ENCODE results near the gene CHRND.

- TF ChIP-seq PREB (CRISPR knock-in tag; IDR thresholded peaks at IDR 0.05; ENCODE audit: borderline replicate concordance) (no peak), CTCF (IDR thresholded peaks at IDR 0.05) (no peak), CBFB (CRISPR knock-in tag; IDR thresholded peaks at IDR 0.05; ENCODE audit: low read depth) (no peak), ZNF121 (CRISPR knock-in tag; IDR thresholded peaks at IDR 0.05) (no peak), AFF4 (CRISPR knock-in tag; IDR thresholded peaks at IDR 0.05; ENCODE audit: borderline replicate concordance) (no peak), MLX (CRISPR knock-in tag; IDR thresholded peaks at IDR 0.05) (no peak), NFE2L1 (CRISPR knock-in tag; IDR thresholded peaks at IDR 0.05) (no peak), NFYB (CRISPR knock-in tag; conservative IDR thresholded peaks at IDR 0.05; ENCODE audit: low read depth) (no peak), FOXP1 (CRISPR knock-in tag; IDR thresholded peaks at IDR 0.05; ENCODE audit: borderline replicate concordance) (no peak), ESRRA (CRISPR knock-in tag; IDR thresholded peaks at IDR 0.05; ENCODE audit: borderline replicate concordance) (no peak), NR2C2 (CRISPR knock-in tag; IDR thresholded peaks at IDR 0.05) (no peak), ZNF416 (CRISPR knock-in tag; IDR thresholded peaks at IDR 0.05) (no peak), CREB1 (CRISPR knock-in tag; IDR thresholded peaks at IDR 0.05) (no peak)
Measured at GRCh38 chr2:232584238-232584637, 58.3 kb downstream of the CHRND start.
